Type B pancreatic cell (in vitro differentiated cells): ENCODE data around the gene CARD19. TPM values are rescaled to one million over a fixed set of nuclear protein-coding genes. Genes with fewer than 3 reads are reported as not detected.

ENCODE experiments used
- DNase-seq: peaks from one replicate; pipeline ENCODE4 v3.0.0; 2021; ENCODE audit warnings: mixed read lengths; ENCODE audit not compliant: unreplicated experiment; ENCODE audit errors: extremely low spot score
- H3K27ac Mint-ChIP-seq: 2 replicates; pipeline ENCODE4 v1.8.0; 2021; ENCODE audit warnings: mild to moderate bottlenecking, mixed read lengths
- H3K27me3 Mint-ChIP-seq: 2 replicates; pipeline ENCODE4 v1.8.0; 2021; ENCODE audit warnings: mixed read lengths
- H3K36me3 Mint-ChIP-seq: 2 replicates; pipeline ENCODE4 v1.8.0; 2021; ENCODE audit warnings: mixed read lengths
- H3K4me1 Mint-ChIP-seq: one replicate; pipeline ENCODE4 v1.8.0; 2021; ENCODE audit warnings: mixed read lengths; ENCODE audit not compliant: unreplicated experiment
- H3K4me3 Mint-ChIP-seq: 2 replicates; pipeline ENCODE4 v1.8.0; 2021; ENCODE audit warnings: mild to moderate bottlenecking, mixed read lengths
- H3K9me3 Mint-ChIP-seq: 2 replicates; pipeline ENCODE4 v1.8.0; 2021; ENCODE audit warnings: mixed read lengths
- total RNA-seq: library from RNA; stranded (reverse); gene quantifications from 2 replicates; pipeline ENCODE4 v1.2.1, GENCODE V29; 2021; ENCODE audit warnings: low replicate concordance
- TF ChIP-seq, protein P1 (sequence below): fragments of 200-600 bp; sonication (generic); conservative IDR thresholded peaks from 2 replicates; pipeline ENCODE4 v1.5.0; 2021; ENCODE audit warnings: antibody characterized with exemption, mild to moderate bottlenecking

Gene CARD19
- total RNA-seq, 1 donor from 2014 or later = 17.7 TPM

DNA sequence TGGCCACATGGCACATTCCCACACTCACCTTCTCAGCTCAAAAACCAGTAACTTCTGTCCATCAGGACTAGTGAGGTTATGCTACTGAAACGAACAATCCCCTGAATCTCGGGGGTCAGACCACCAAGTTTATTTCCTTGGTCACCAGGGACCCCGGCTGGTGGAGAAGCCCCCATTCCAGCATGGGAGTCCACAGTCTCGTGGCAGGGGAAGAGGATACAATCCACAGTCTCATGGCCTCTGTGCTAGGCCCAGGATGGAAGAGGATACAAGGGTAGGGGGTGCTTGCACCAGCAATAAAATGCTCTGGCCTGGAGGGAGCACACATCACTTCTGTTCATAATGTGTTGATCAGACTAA lies 7.4 kb upstream of the CARD19 start:
- Mint-ChIP-seq H3K27ac (no peak overlapping the region), H3K27me3 (no peaks in the 10 kb centered on the region), H3K4me3 (no peak overlapping the region), H3K9me3 (peaks cover 8% of the 10 kb centered on the region), H3K4me1 (peaks cover 33% of the 10 kb centered on the region), H3K36me3 (no peaks in the 10 kb centered on the region)
- TF ChIP-seq, protein P1, sequence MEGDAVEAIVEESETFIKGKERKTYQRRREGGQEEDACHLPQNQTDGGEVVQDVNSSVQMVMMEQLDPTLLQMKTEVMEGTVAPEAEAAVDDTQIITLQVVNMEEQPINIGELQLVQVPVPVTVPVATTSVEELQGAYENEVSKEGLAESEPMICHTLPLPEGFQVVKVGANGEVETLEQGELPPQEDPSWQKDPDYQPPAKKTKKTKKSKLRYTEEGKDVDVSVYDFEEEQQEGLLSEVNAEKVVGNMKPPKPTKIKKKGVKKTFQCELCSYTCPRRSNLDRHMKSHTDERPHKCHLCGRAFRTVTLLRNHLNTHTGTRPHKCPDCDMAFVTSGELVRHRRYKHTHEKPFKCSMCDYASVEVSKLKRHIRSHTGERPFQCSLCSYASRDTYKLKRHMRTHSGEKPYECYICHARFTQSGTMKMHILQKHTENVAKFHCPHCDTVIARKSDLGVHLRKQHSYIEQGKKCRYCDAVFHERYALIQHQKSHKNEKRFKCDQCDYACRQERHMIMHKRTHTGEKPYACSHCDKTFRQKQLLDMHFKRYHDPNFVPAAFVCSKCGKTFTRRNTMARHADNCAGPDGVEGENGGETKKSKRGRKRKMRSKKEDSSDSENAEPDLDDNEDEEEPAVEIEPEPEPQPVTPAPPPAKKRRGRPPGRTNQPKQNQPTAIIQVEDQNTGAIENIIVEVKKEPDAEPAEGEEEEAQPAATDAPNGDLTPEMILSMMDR = no peak
- no peak for DNase-seq

DNA sequence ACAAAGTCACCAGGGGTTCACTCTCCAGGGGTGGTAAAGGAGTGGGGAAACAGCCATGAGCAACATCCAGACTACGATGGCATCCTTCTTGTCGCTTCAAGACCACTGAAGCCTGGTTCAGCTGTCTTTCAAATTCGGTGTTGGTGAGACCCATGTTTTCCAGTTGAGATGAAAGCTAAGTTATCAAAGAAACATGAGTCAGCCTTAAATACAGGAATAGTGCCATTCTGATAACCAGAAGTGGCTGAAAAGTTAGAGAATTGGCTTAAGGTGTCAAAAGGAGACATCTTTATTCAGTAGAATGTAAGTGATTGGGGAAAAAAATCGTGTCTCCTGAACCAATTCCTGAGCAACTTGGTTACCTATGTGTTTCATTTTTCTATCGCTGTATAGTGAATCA lies 7.0 kb upstream of the CARD19 start:
- no peaks in the 10 kb centered on the region for H3K36me3 Mint-ChIP-seq
- H3K27me3 Mint-ChIP-seq = no peaks in the 10 kb centered on the region
- H3K27ac Mint-ChIP-seq = no peak overlapping the region
- no peak for DNase-seq
- H3K4me3 Mint-ChIP-seq = no peak overlapping the region
- TF ChIP-seq, protein P1 = no peak
- peaks cover 8% of the 10 kb centered on the region for H3K9me3 Mint-ChIP-seq
- H3K4me1 Mint-ChIP-seq = peaks cover 35% of the 10 kb centered on the region

DNA sequence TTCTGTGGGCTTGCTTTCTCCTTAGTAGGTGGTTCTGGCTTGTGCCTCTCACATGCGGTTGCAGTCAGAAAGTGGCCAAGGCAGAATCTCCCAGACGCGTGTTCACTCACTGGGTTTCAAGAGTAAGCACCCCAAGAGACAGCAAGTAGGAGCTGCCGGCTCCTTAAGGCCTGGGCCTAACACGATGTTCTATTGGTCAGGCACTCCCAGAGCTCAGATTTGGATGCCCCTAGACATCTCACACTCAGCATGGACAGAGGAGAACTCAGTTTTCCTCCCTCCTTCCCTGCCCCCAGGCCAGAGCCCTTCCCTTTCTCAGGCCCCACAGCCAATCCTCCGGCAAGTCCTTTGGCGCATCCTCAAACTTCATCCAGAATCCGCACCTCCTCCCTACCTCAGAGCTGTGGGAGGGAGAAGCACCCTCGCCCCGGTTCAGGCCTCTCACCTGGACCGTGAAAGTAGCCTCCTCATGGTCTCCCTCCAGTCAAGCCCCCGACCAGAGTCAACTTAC lies 6.5 kb upstream of the CARD19 start:
- H3K27me3 Mint-ChIP-seq = no peaks in the 10 kb centered on the region
- peaks cover 8% of the 10 kb centered on the region for H3K9me3 Mint-ChIP-seq
- TF ChIP-seq, protein P1 = no peak
- no peak overlapping the region for H3K27ac Mint-ChIP-seq
- no peaks in the 10 kb centered on the region for H3K36me3 Mint-ChIP-seq
- H3K4me1 Mint-ChIP-seq = peaks cover 37% of the 10 kb centered on the region
- H3K4me3 Mint-ChIP-seq = no peak overlapping the region
- DNase-seq = no peak

DNA sequence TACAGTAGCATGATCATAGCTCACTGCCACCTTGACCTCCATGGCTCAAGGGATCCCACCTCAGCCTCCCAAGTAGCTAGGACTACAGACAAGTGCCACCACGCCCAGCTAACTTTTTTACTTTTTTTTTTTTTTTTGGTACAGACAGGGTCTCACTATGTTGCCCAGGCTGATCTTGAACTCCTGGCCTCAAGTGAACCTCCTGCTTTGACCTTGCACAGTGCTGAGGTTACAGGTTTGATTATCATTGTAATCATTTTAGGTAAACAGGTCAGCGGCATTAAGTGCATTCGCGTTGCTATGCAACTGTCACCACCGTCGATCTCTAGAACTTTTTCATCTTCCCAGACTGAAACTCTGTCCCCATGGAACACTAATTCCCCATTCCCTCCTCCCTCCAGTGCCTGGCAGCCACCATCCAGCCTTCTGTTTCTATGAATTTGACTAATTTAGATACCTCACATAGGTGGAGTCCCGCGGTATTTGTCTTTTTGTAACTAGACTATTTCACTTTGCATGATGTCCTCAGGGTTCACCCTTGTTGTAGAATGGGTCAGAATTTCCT lies 5.8 kb upstream of the CARD19 start:
- Mint-ChIP-seq H3K36me3 (no peaks in the 10 kb centered on the region), H3K27me3 (no peaks in the 10 kb centered on the region), H3K27ac (peak overlapping the region; percentile 75), H3K9me3 (peaks cover 8% of the 10 kb centered on the region), H3K4me3 (peak overlapping the region; percentile 30), H3K4me1 (peaks cover 40% of the 10 kb centered on the region)
- TF ChIP-seq, protein P1 = no peak
- DNase-seq = no peak

DNA sequence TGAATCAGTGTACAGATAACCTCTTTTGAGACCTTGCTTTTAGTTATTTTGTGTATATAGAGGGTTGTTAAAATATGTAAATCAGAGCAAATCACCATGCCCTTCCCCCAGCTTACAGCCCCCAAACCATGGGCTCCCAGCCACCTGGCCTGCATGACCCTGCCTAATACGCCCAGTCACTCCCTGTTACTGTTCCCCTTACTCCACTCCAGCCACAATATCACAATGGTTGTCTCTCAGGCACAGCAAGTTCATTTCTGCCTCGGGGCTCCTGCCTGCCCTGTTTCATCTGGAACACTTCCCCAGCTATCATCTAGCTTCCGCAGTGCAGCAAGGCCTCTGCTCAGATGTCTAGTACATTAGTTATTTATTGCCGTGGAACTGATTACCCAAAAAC lies 5.0 kb upstream of the CARD19 start:
- TF ChIP-seq, protein P1 = no peak
- H3K9me3 Mint-ChIP-seq = peaks cover 8% of the 10 kb centered on the region
- no peaks in the 10 kb centered on the region for H3K36me3 Mint-ChIP-seq
- DNase-seq = no peak
- peak overlapping the region; percentile 39 for H3K4me3 Mint-ChIP-seq
- H3K4me1 Mint-ChIP-seq = peaks cover 40% of the 10 kb centered on the region
- H3K27me3 Mint-ChIP-seq = no peaks in the 10 kb centered on the region
- H3K27ac Mint-ChIP-seq = peak overlapping the region; percentile 90
